ENCODE measurements around the gene MT3. TPM values are rescaled to one million over a fixed set of nuclear protein-coding genes. Genes with fewer than 3 reads are reported as not detected.

MT3 gene
- total RNA-seq, 1 experiment from 2014 or later: not detected

DNA sequence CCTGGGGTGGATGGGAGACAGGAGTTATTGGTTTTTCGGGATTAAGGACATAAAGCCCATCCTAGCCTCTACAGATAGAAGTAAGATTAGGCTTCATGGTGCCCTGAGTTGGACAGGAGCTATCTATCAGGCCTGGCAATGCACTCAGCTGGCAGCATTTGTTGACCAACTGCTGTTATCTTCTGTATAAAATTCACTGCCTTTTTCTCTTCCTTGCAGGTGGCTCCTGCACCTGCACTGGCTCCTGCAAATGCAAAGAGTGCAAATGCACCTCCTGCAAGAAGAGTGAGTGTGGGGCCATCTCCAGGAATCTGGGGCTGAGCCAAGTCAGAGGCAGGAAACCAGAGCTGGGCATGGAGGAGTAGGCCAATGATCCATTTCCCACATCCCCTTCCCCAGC lies 49.7 kb downstream of the MT3 start:
- peaks cover 23% of the 10 kb centered on the region for H3K36me3 Mint-ChIP-seq (ENCODE audit: insufficient read depth, unreplicated experiment)
- H3K27ac Mint-ChIP-seq (ENCODE audit: unreplicated experiment): no peak overlapping the region
- TF ChIP-seq, protein P1, sequence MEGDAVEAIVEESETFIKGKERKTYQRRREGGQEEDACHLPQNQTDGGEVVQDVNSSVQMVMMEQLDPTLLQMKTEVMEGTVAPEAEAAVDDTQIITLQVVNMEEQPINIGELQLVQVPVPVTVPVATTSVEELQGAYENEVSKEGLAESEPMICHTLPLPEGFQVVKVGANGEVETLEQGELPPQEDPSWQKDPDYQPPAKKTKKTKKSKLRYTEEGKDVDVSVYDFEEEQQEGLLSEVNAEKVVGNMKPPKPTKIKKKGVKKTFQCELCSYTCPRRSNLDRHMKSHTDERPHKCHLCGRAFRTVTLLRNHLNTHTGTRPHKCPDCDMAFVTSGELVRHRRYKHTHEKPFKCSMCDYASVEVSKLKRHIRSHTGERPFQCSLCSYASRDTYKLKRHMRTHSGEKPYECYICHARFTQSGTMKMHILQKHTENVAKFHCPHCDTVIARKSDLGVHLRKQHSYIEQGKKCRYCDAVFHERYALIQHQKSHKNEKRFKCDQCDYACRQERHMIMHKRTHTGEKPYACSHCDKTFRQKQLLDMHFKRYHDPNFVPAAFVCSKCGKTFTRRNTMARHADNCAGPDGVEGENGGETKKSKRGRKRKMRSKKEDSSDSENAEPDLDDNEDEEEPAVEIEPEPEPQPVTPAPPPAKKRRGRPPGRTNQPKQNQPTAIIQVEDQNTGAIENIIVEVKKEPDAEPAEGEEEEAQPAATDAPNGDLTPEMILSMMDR (IDR thresholded peaks at IDR 0.05; ENCODE audit: unreplicated experiment): no peak
- BruUV-seq (replicated peaks): no TSS peak
- peaks cover 99% of the 10 kb centered on the region for H3K27me3 Mint-ChIP-seq (ENCODE audit: unreplicated experiment)
- H3K4me3 Mint-ChIP-seq (ENCODE audit: low read depth, unreplicated experiment): peak overlapping the region; percentile 72
- CTCF ChIA-PET: no interaction called here
- DNase-seq: no peak
- H3K9me3 Mint-ChIP-seq (ENCODE audit: low read depth, unreplicated experiment): no peaks in the 10 kb centered on the region
- H3K4me1 Mint-ChIP-seq (ENCODE audit: low read depth, unreplicated experiment): peaks cover 27% of the 10 kb centered on the region
- intact Hi-C loops (cut with micrococcal nuclease; ENCODE audit: unreplicated experiment): no loop called here

DNA sequence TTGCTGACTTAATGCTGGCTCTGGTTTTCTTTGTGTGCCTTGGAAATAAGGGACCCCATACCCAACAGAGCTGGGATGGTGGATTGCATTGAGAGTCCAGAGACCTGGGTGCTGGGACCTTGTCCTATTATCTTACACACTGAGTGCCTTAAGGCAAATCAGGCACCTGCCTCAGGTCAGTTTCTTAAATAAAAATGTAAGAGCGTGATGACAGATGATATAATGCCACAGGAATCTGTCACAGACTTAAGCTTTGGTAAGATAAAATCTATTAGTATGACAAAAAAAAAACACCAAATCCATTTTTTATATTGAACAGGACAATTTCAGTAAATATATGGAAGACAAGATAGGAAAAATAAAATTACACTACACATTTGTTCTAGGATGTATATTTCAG lies 50.7 kb downstream of the MT3 start:
- intact Hi-C loops (cut with micrococcal nuclease; ENCODE audit: unreplicated experiment): no loop called here
- Mint-ChIP-seq H3K27ac (ENCODE audit: unreplicated experiment) (no peak overlapping the region), H3K36me3 (ENCODE audit: insufficient read depth, unreplicated experiment) (peaks cover 23% of the 10 kb centered on the region), H3K4me1 (ENCODE audit: low read depth, unreplicated experiment) (peaks cover 32% of the 10 kb centered on the region), H3K4me3 (ENCODE audit: low read depth, unreplicated experiment) (no peak overlapping the region), H3K27me3 (ENCODE audit: unreplicated experiment) (peaks cover 99% of the 10 kb centered on the region), H3K9me3 (ENCODE audit: low read depth, unreplicated experiment) (no peaks in the 10 kb centered on the region)
- no peak for DNase-seq
- CTCF ChIA-PET: interaction anchor here (1.1 kb wide), 1 partner anchor 62 kb away, joined by 3 read pairs; no protein-coding TSS in a partner anchor
- BruUV-seq (replicated peaks): no TSS peak
- TF ChIP-seq, protein P1 (IDR thresholded peaks at IDR 0.05; ENCODE audit: unreplicated experiment): no peak

Other genes with a start within 250 kb of the MT3 start
- 108 and 116 TPM in 2 replicates for gene AMFR, start 164.0 kb upstream of the MT3 start, total RNA-seq (2022)
- gene NUDT21, start 138.2 kb upstream of the MT3 start, total RNA-seq (2022): 234 and 266 TPM in 2 replicates
- gene OGFOD1, start 138.0 kb upstream of the MT3 start, total RNA-seq (2022): 59.6 and 60.6 TPM in 2 replicates
- 35.5 and 36.4 TPM in 2 replicates for gene BBS2, start 69.5 kb upstream of the MT3 start, total RNA-seq (2022)
- gene MT4, start 24.5 kb upstream of the MT3 start, total RNA-seq (2022): not detected in 2 replicates
- gene MT2A, start 19.1 kb downstream of the MT3 start, total RNA-seq (2022): 8.2 and 28.1 TPM in 2 replicates
- not detected in 2 replicates for gene MT1E, start 36.3 kb downstream of the MT3 start, total RNA-seq (2022)
- not detected in 2 replicates for gene MT1M, start 43.1 kb downstream of the MT3 start, total RNA-seq (2022)
- not detected in 2 replicates for gene MT1A, start 49.1 kb downstream of the MT3 start, total RNA-seq (2022)
- gene MT1B, start 62.4 kb downstream of the MT3 start, total RNA-seq (2022): not detected in 2 replicates
- gene MT1F, start 68.4 kb downstream of the MT3 start, total RNA-seq (2022): 2.6 and 7.7 TPM in 2 replicates
- gene MT1G, start 78.5 kb downstream of the MT3 start, total RNA-seq (2022): not detected in 2 replicates
- gene MT1H, start 80.3 kb downstream of the MT3 start, total RNA-seq (2022): not detected in 2 replicates
- 5.3 and 15.4 TPM in 2 replicates for gene MT1X, start 92.9 kb downstream of the MT3 start, total RNA-seq (2022)
- 120 and 123 TPM in 2 replicates for gene NUP93, start 140.6 kb downstream of the MT3 start, total RNA-seq (2022)